ENCODE data around the gene ITK. TPM values are rescaled to one million over a fixed set of nuclear protein-coding genes. Genes with fewer than 3 reads are reported as not detected.

The ITK gene
- total RNA-seq, 4 donors from 2014 or later, result 0.78 to 5.2 (median 2.1) TPM

- WGBS, 2 donors, result 70 to 78% methylated on average over 5 of the region's 5 CpGs
- no peak for DNase-seq (ENCODE audit: low spot score in 2 of 2)
- no peak for TF ChIP-seq POLR2A (IDR thresholded peaks at IDR 0.05)
- no peak for TF ChIP-seq CTCF (IDR thresholded peaks at IDR 0.05)
- no peak overlapping the region for H3K4me3 ChIP-seq (ENCODE audit: low read depth, poor library complexity, severe bottlenecking)
- intact Hi-C loops (cut with DNase I; ENCODE audit: low total_unique reads), result no loop called here
Observed at GRCh38 chr5:157215514-157216167, 35.0 kb downstream of the ITK start.

- intact Hi-C loops (cut with DNase I; ENCODE audit: low total_unique reads), result no loop called here
- no peak overlapping the region for H3K4me3 ChIP-seq (ENCODE audit: low read depth, poor library complexity, severe bottlenecking)
- no peak for DNase-seq (ENCODE audit: low spot score in 2 of 2)
- 77 to 89% methylated on average over 6 of the region's 6 CpGs for WGBS, 2 donors
- TF ChIP-seq CTCF (IDR thresholded peaks at IDR 0.05), result no peak
- TF ChIP-seq POLR2A (IDR thresholded peaks at IDR 0.05), result no peak
Observed at GRCh38 chr5:157216391-157217142, 35.9 kb downstream of the ITK start.

GRCh38 chr5:157217289-157218024 is 36.8 kb downstream of the ITK start:
- intact Hi-C loops (cut with DNase I; ENCODE audit: low total_unique reads), result no loop called here
- no peak for TF ChIP-seq POLR2A (IDR thresholded peaks at IDR 0.05)
- no peak for TF ChIP-seq CTCF (IDR thresholded peaks at IDR 0.05)
- H3K4me3 ChIP-seq (ENCODE audit: low read depth, poor library complexity, severe bottlenecking), result no peak overlapping the region
- 41 to 59% methylated on average over 5 of the region's 5 CpGs for WGBS, 2 donors
- no peak for DNase-seq (ENCODE audit: low spot score in 2 of 2)

- TF ChIP-seq POLR2A (IDR thresholded peaks at IDR 0.05) (no peak), CTCF (IDR thresholded peaks at IDR 0.05) (no peak)
- no peak overlapping the region for H3K4me3 ChIP-seq (ENCODE audit: low read depth, poor library complexity, severe bottlenecking)
- 61 to 64% methylated on average over 9 of the region's 9 CpGs for WGBS, 2 donors
- DNase-seq (ENCODE audit: low spot score in 2 of 2), result no peak
- intact Hi-C loops (cut with DNase I; ENCODE audit: low total_unique reads), result no loop called here
Observed at GRCh38 chr5:157219491-157220271, 39.0 kb downstream of the ITK start.

GRCh38 chr5:157221959-157222358 is 41.3 kb downstream of the ITK start:
- 79 to 84% methylated on average over 5 of the region's 5 CpGs for WGBS, 2 donors
- DNase-seq (ENCODE audit: low spot score in 2 of 2), result no peak
- TF ChIP-seq CTCF (IDR thresholded peaks at IDR 0.05) (no peak), POLR2A (IDR thresholded peaks at IDR 0.05) (no peak)
- H3K4me3 ChIP-seq (ENCODE audit: low read depth, poor library complexity, severe bottlenecking), result no peak overlapping the region
- intact Hi-C loops (cut with DNase I; ENCODE audit: low total_unique reads), result no loop called here
